K562 (cell line): ENCODE data around the gene PLEKHA5. TPM values are rescaled to one million over a fixed set of nuclear protein-coding genes. Genes with fewer than 3 reads are reported as not detected.

Source experiments
- ATAC-seq: fragments of 200-7000 bp; cut with Tn5 transposase; 3 replicates; pipeline ENCODE4 v1.9.1; 2020; ENCODE audit warnings: moderate library complexity
- BruUV-seq: library from RNA; stranded (reverse); fragments of 400-500 nt; replicated peaks from 2 replicates; lab custom pipeline; 2021; lab: Mats Ljungman, UMichigan
- CTCF ChIA-PET: fragments of 300-600 bp; formaldehyde crosslinking; extraction: SDS; loops from one replicate; lab custom pipeline; 2021; ENCODE audit warnings: low intra/inter-chr PET ratio; lab: Yijun Ruan, JAX
- POLR2A ChIA-PET: fragments of 300-600, 350-650 bp; sonication (Branson Sonifier 250); formaldehyde crosslinking; extraction: SDS; loops from one replicate; lab custom pipeline; 2021; ENCODE audit warnings: antibody characterized with exemption, inconsistent platforms; lab: Yijun Ruan, JAX
- DNase-seq, 4 experiments: peaks; one replicate each; pipeline versions ENCODE4 v3.0.0 to v3.0.0-alpha.2; 2011 to 2018; ENCODE audit warnings: low spot score in 3 of 4, mixed read lengths in 3 of 4; ENCODE audit errors: extremely low read depth in 1 of 4
- FAIRE-seq: peaks from 2 replicates; lab custom pipeline; 2011; peaks lifted over from hg19 to GRCh38; lab: Jason Lieb, UNC
- H2AFZ ChIP-seq: 2 replicates; pipeline ENCODE4 v1.6.0; 2011; ENCODE audit warnings: low read depth, low read length, control low read depth, inconsistent platforms
- H3K27ac ChIP-seq: fragments of 200-600 bp; 3 replicates; pipeline ENCODE4 v1.8.0; 2011; ENCODE audit warnings: low read depth, mild to moderate bottlenecking, control low read depth, inconsistent platforms, low read length, moderate library complexity, mixed read lengths; ENCODE audit errors: extremely low read depth
- H3K27me3 ChIP-seq, 2 experiments: fragments of 300-600 bp in 1 of 2; 2 replicates in 1 of 2; 3 replicates in 1 of 2; pipeline versions ENCODE4 v1.6.0 to v1.8.0; 2011; ENCODE audit warnings: inconsistent platforms in 2 of 2, low read length in 2 of 2, mild to moderate bottlenecking in 1 of 2, mixed read lengths in 1 of 2, moderate library complexity in 1 of 2; ENCODE audit not compliant: control insufficient read depth in 2 of 2, insufficient read depth in 2 of 2
- H3K36me3 ChIP-seq: fragments of 300-600 bp; 3 replicates; pipeline ENCODE4 v1.8.0; 2011; ENCODE audit warnings: mild to moderate bottlenecking, low read length, inconsistent platforms; ENCODE audit not compliant: control insufficient read depth, insufficient read depth
- H3K4me1 ChIP-seq, 2 experiments: fragments of 200-600 bp in 1 of 2; replicated peaks in 1 of 2; 2 replicates in 1 of 2; 3 replicates in 1 of 2; pipeline versions ENCODE4 v1.5.1 to v1.8.0; 2011; ENCODE audit warnings: inconsistent platforms in 2 of 2, low read length in 2 of 2, mild to moderate bottlenecking in 1 of 2, mixed read lengths in 1 of 2, moderate library complexity in 1 of 2; ENCODE audit not compliant: control insufficient read depth in 2 of 2, insufficient read depth in 2 of 2
- H3K4me2 ChIP-seq: 2 replicates; pipeline ENCODE4 v1.6.1; 2011; ENCODE audit warnings: low read length, control low read depth, inconsistent platforms, mixed read lengths; ENCODE audit not compliant: insufficient read depth
- H3K4me3 ChIP-seq: fragments of 200-600 bp; sonication (generic), shearing (Covaris generic); 2 replicates; pipeline ENCODE4 v1.5.1; 2016; ENCODE audit warnings: control low read depth, inconsistent platforms
- H3K79me2 ChIP-seq: fragments of 200-600 bp; 3 replicates; pipeline ENCODE4 v1.8.0; 2011; ENCODE audit warnings: low read length, inconsistent platforms; ENCODE audit not compliant: control insufficient read depth, insufficient read depth
- H3K9ac ChIP-seq, 2 experiments: 2 replicates each; pipeline versions ENCODE4 v1.6.0 to v1.6.1; 2011; ENCODE audit warnings: low read depth in 2 of 2, low read length in 2 of 2, control low read depth in 1 of 2, inconsistent platforms in 1 of 2, mild to moderate bottlenecking in 1 of 2, mixed read lengths in 1 of 2; ENCODE audit not compliant: insufficient read depth in 1 of 2
- H3K9me1 ChIP-seq: one replicate; pipeline ENCODE4 v1.6.0; 2011; ENCODE audit warnings: inconsistent platforms, mild to moderate bottlenecking, low read length, moderate library complexity; ENCODE audit not compliant: control insufficient read depth, insufficient read depth
- H3K9me3 ChIP-seq: replicated peaks from 2 replicates; pipeline ENCODE4 v1.5.1; 2011; ENCODE audit warnings: low read depth, low read length, inconsistent platforms; ENCODE audit not compliant: control insufficient read depth, insufficient read depth
- H4K20me1 ChIP-seq: replicated peaks from 2 replicates; pipeline ENCODE4 v1.6.1; 2011; ENCODE audit warnings: low read length, inconsistent platforms, mixed read lengths; ENCODE audit not compliant: control insufficient read depth, insufficient read depth
- C11orf30 ChIP-seq: fragments of 450-650 bp; IDR thresholded peaks from 2 replicates; pipeline ENCODE4 v1.6.1; 2016; ENCODE audit warnings: low read depth, mild to moderate bottlenecking
- ETV5 ChIP-seq: sonication (generic); formaldehyde crosslinking; IDR thresholded peaks from 2 replicates; pipeline ENCODE4 v1.4.0; 2020; ENCODE audit warnings: low read depth, mild to moderate bottlenecking, missing genetic modification reagents
- HDAC3 ChIP-seq: fragments of 450-650 bp; IDR thresholded peaks from 2 replicates; pipeline ENCODE4 v1.6.1; 2018; ENCODE audit warnings: borderline replicate concordance, mild to moderate bottlenecking, moderate library complexity; ENCODE audit not compliant: partially characterized antibody
- HOMEZ ChIP-seq: fragments of 250-450 bp; sonication (Bioruptor Pico); IDR thresholded peaks from 2 replicates; pipeline ENCODE4 v1.4.0; 2020; ENCODE audit warnings: mild to moderate bottlenecking, moderate library complexity
- KLF1 ChIP-seq: fragments of 450-650 bp; IDR thresholded peaks from 2 replicates; pipeline ENCODE4 v1.6.1; 2016; ENCODE audit warnings: missing genetic modification characterization, missing compliant biosample characterization
- MTF1 ChIP-seq: fragments of 250-450 bp; sonication (Bioruptor Pico); IDR thresholded peaks from 2 replicates; pipeline ENCODE4 v1.9.0; 2021; ENCODE audit warnings: moderate library complexity, mild to moderate bottlenecking, inconsistent platforms, borderline replicate concordance
- NFIX ChIP-seq: fragments of 250-450 bp; sonication (Bioruptor Pico); IDR thresholded peaks from 2 replicates; pipeline ENCODE4 v1.4.0; 2020; ENCODE audit warnings: low read depth, mild to moderate bottlenecking, moderate library complexity
- ZNF41 ChIP-seq: fragments of 250-450 bp; sonication (Bioruptor Pico); conservative IDR thresholded peaks from 2 replicates; pipeline ENCODE4 v1.4.0; 2020; ENCODE audit warnings: mild to moderate bottlenecking
- WGBS: fragments of 100-300 bp; shearing (Covaris generic); methylation state at CpG from one replicate; pipeline ENCODE4 v1.1.6; 2016; ENCODE audit warnings: low coverage, mixed read lengths; ENCODE audit not compliant: insufficient coverage; ENCODE audit errors: missing lambda C conversion rate; 5-methylcytosine and 5-hydroxymethylcytosine counted together
- in situ Hi-C: fragments of 300-500 bp; cut with MboI; formaldehyde crosslinking; loops from 4 replicates; pipeline ENCODE4 v1.15.0; 2018; ENCODE audit warnings: inconsistent platforms, mixed read lengths
- intact Hi-C: fragments of 100-400 bp; cut with micrococcal nuclease; formaldehyde crosslinking; loops from 2 replicates; pipeline ENCODE4 v1.14.2; 2022
- polyA plus RNA-seq, 8 experiments: library from polyadenylated mRNA; depleted of rRNA in 4 of 8; stranded (reverse) in 5 of 8; unstranded in 3 of 8; fragments of >200 nt; fragmentation: Nextera tagmentation in 2 of 8; fragmentation: Illumina TruSeq in 1 of 8; extraction: Ambion mirVana in 2 of 8; extraction: Trizol in 1 of 8; gene quantifications; 2 replicates each; pipeline versions ENCODE4 v1.2.1 to v1.2.3, GENCODE V29; 2011 to 2014; ENCODE audit warnings: inconsistent platforms in 1 of 8, missing spikeins in 1 of 8
- total RNA-seq, 7 experiments: library from RNA; depleted of rRNA in 6 of 7; stranded (reverse); fragments of >200 nt in 6 of 7; fragmentation: Illumina TruSeq in 2 of 7; extraction: Trizol in 2 of 7; gene quantifications; 2 replicates each; pipeline versions ENCODE4 v1.2.1 to v1.2.3, GENCODE V29; 2011 to 2021; ENCODE audit warnings: low replicate concordance in 1 of 7
- TF ChIP-seq, protein P1 (sequence below): fragments of 200-800 bp; sonication (Bioruptor generic); IDR thresholded peaks from 2 replicates; pipeline ENCODE4 v1.6.1; 2017; ENCODE audit warnings: missing genetic modification characterization, missing compliant biosample characterization

PLEKHA5 gene
- total and polyA plus RNA-seq, 9 of the 15 experiments (the other 6 are each of a cell fraction or from before 2014, with no cell fraction given), result 7.2 to 26.2 (median 17.4) TPM

DNA sequence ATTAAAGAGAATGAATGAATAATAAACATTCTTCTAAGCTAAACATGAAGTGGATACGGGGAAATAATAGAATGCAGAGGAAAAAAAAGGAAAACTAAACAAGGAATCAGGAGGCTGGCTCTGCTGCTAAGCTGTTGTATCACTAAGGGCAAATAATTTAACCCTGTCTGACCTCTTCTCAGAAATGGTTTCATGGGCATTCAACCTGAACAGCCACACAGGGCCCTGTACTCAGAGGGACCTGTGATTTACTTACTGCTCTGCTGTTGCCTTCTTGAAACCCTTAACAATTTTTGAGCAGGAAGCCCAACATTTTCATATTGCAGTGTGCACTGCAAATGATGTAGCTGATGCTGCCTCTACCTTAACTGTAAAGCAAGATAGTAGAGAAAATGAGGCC lies 14.2 kb upstream of the PLEKHA5 start:
- Histone ChIP-seq H3K9ac (no peak overlapping the region), H3K4me3 (no peak overlapping the region), H3K79me2 (no peaks in the 10 kb centered on the region), H3K27ac (no peak overlapping the region), H3K4me2 (no peak overlapping the region), H3K36me3 (no peaks in the 10 kb centered on the region), H3K27me3 (no peaks in the 10 kb centered on the region), H3K9me1 (no peaks in the 10 kb centered on the region), H4K20me1 (no peaks in the 10 kb centered on the region), H2AFZ (no peak overlapping the region), H3K9me3 (no peaks in the 10 kb centered on the region), H3K4me1 (no peaks in the 10 kb centered on the region)
- intact Hi-C loops (no loop called here), in situ Hi-C loops (no loop called here)
- BruUV-seq, result no TSS peak
- no peak for FAIRE-seq
- TF ChIP-seq KLF1, result no peak
- TF ChIP-seq, protein P1, sequence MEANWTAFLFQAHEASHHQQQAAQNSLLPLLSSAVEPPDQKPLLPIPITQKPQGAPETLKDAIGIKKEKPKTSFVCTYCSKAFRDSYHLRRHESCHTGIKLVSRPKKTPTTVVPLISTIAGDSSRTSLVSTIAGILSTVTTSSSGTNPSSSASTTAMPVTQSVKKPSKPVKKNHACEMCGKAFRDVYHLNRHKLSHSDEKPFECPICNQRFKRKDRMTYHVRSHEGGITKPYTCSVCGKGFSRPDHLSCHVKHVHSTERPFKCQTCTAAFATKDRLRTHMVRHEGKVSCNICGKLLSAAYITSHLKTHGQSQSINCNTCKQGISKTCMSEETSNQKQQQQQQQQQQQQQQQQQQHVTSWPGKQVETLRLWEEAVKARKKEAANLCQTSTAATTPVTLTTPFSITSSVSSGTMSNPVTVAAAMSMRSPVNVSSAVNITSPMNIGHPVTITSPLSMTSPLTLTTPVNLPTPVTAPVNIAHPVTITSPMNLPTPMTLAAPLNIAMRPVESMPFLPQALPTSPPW, result no peak
- no peak for TF ChIP-seq ZNF41 (CRISPR knock-in tag)
- TF ChIP-seq C11orf30, result no peak
- TF ChIP-seq ETV5 (CRISPR knock-in tag), result no peak
- TF ChIP-seq MTF1 (CRISPR knock-in tag), result no peak
- TF ChIP-seq HDAC3, result no peak
- no peak for TF ChIP-seq NFIX (CRISPR knock-in tag)
- TF ChIP-seq HOMEZ (CRISPR knock-in tag), result no peak
- CTCF ChIA-PET, result no interaction called here
- POLR2A ChIA-PET, result no interaction called here
- no peak for DNase-seq
- no peak for ATAC-seq
- 29% methylated on average over 1 of the region's 1 CpG for WGBS
